ENCODE results near the gene ATP11C. TPM values are rescaled to one million over a fixed set of nuclear protein-coding genes. Genes with fewer than 3 reads are reported as not detected.
A peak's percentile ranks its signal among the peaks of the same experiment; 100 is the strongest.

ATP11C gene
- total RNA-seq, 2 experiments from 2014 or later: 15.0 to 21.6 TPM

GRCh38 chrX:139949703-139950102, 16.9 kb upstream of the ATP11C start:
- ChIA-PET CTCF (no interaction called here), POLR2A (no interaction called here)
- Mint-ChIP-seq H3K27me3 (no peaks in the 10 kb centered on the region), H3K9me3 (ENCODE audit: low read depth) (no peaks in the 10 kb centered on the region), H3K27ac (no peak overlapping the region), H3K4me3 (no peak overlapping the region), H3K36me3 (ENCODE audit: low read depth) (no peaks in the 10 kb centered on the region), H3K4me1 (no peaks in the 10 kb centered on the region)
- ATAC-seq (no peak), DNase-seq (no peak)
- intact Hi-C loops (cut with DNase I, micrococcal nuclease): no loop called here

- no peaks in the 10 kb centered on the region for H3K9me3 Mint-ChIP-seq (ENCODE audit: low read depth)
- ATAC-seq: no peak
- no peaks in the 10 kb centered on the region for H3K4me1 Mint-ChIP-seq
- no peak overlapping the region for H3K27ac Mint-ChIP-seq
- intact Hi-C loops (cut with DNase I, micrococcal nuclease): no loop called here
- no peak overlapping the region for H3K4me3 Mint-ChIP-seq
- POLR2A ChIA-PET: no interaction called here
- DNase-seq: no peak
- no peaks in the 10 kb centered on the region for H3K27me3 Mint-ChIP-seq
- H3K36me3 Mint-ChIP-seq (ENCODE audit: low read depth): no peaks in the 10 kb centered on the region
- CTCF ChIA-PET: no interaction called here
Observed at GRCh38 chrX:139945075-139945474, 12.2 kb upstream of the ATP11C start.

DNA sequence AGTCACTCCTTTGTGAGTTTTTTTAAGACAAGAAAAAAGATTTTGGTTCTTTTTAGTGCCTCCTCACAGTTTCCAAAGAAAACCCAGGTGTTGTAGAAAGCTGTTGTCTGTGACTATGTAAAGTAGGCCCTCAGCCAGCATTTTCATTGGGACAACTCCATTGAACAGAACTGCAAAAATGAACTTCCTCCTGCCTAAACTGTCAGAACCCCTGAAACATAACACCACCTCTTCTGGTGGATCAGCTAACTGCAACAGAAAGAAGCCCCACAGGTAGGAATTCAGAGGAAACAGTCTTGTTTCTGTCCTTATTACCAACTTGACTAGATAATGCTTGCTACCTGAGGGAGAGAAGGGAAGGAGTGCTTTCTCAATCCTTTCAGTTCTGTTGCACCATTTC, 3.4 kb upstream of the ATP11C start:
- ATAC-seq (no peak), DNase-seq (no peak)
- Mint-ChIP-seq H3K27ac (no peak overlapping the region), H3K36me3 (ENCODE audit: low read depth) (no peaks in the 10 kb centered on the region), H3K9me3 (ENCODE audit: low read depth) (no peaks in the 10 kb centered on the region), H3K4me1 (peaks cover 5% of the 10 kb centered on the region), H3K27me3 (no peaks in the 10 kb centered on the region), H3K4me3 (no peak overlapping the region)
- ChIA-PET POLR2A (no interaction called here), CTCF (no interaction called here)
- intact Hi-C loops (cut with DNase I, micrococcal nuclease): loop anchor here (10.0 kb wide), 2 partner anchors 171 to 201 kb away; no protein-coding TSS in a partner anchor

GRCh38 chrX:139933904-139934303, 1.1 kb upstream of the ATP11C start:
- CTCF ChIA-PET: interaction anchor here (0.7 kb wide), 1 partner anchor 457 kb away, joined by 4 read pairs; no protein-coding TSS in a partner anchor
- intact Hi-C loops (cut with DNase I, micrococcal nuclease): loop anchor here (2.0 to 10.0 kb wide), 3 partner anchors 169 to 199 kb away; no protein-coding TSS in a partner anchor
- Mint-ChIP-seq H3K9me3 (ENCODE audit: low read depth) (no peaks in the 10 kb centered on the region), H3K4me3 (peak overlapping the region; percentile 79), H3K27me3 (no peaks in the 10 kb centered on the region), H3K27ac (peak overlapping the region; percentile 93), H3K4me1 (peaks cover 22% of the 10 kb centered on the region), H3K36me3 (ENCODE audit: low read depth) (peaks cover 1% of the 10 kb centered on the region)
- no peak for DNase-seq
- POLR2A ChIA-PET: interaction anchor here (0.5 kb wide), 1 partner anchor 121 kb away, joined by 4 read pairs; no protein-coding TSS in a partner anchor
- no peak for ATAC-seq

GRCh38 chrX:139932073-139932900, 566 bp downstream of the ATP11C start:
- H3K36me3 Mint-ChIP-seq (ENCODE audit: low read depth): peaks cover 1% of the 10 kb centered on the region
- ChIA-PET CTCF (no interaction called here), POLR2A (interaction anchor here (1.0 to 1.2 kb wide), 2 partner anchors 23 to 193 kb away, joined by 3 to 4 read pairs; no protein-coding TSS in a partner anchor)
- H3K9me3 Mint-ChIP-seq (ENCODE audit: low read depth): no peaks in the 10 kb centered on the region
- peaks cover 22% of the 10 kb centered on the region for H3K4me1 Mint-ChIP-seq
- DNase-seq (peak; percentile 58), ATAC-seq (peak; percentile 34)
- intact Hi-C loops (cut with DNase I, micrococcal nuclease): loop anchor here (2.0 to 10.0 kb wide), 3 partner anchors 167 to 197 kb away; no protein-coding TSS in a partner anchor
- no peaks in the 10 kb centered on the region for H3K27me3 Mint-ChIP-seq
- peak overlapping the region; percentile 93 for H3K27ac Mint-ChIP-seq
- H3K4me3 Mint-ChIP-seq: peak overlapping the region; percentile 79

- intact Hi-C loops (cut with DNase I, micrococcal nuclease): loop anchor here (2.0 to 10.0 kb wide), 3 partner anchors 167 to 197 kb away; no protein-coding TSS in a partner anchor
- Mint-ChIP-seq H3K36me3 (ENCODE audit: low read depth) (peaks cover 1% of the 10 kb centered on the region), H3K27me3 (no peaks in the 10 kb centered on the region), H3K4me1 (peaks cover 25% of the 10 kb centered on the region), H3K4me3 (peak overlapping the region; percentile 79), H3K27ac (peak overlapping the region; percentile 25), H3K9me3 (ENCODE audit: low read depth) (no peaks in the 10 kb centered on the region)
- ChIA-PET CTCF (no interaction called here), POLR2A (interaction anchor here (1.2 kb wide), 1 partner anchor 193 kb away, joined by 4 read pairs; no protein-coding TSS in a partner anchor)
- DNase-seq (no peak), ATAC-seq (no peak)
Observed at GRCh38 chrX:139931646-139932072, 1.2 kb downstream of the ATP11C start.

DNA sequence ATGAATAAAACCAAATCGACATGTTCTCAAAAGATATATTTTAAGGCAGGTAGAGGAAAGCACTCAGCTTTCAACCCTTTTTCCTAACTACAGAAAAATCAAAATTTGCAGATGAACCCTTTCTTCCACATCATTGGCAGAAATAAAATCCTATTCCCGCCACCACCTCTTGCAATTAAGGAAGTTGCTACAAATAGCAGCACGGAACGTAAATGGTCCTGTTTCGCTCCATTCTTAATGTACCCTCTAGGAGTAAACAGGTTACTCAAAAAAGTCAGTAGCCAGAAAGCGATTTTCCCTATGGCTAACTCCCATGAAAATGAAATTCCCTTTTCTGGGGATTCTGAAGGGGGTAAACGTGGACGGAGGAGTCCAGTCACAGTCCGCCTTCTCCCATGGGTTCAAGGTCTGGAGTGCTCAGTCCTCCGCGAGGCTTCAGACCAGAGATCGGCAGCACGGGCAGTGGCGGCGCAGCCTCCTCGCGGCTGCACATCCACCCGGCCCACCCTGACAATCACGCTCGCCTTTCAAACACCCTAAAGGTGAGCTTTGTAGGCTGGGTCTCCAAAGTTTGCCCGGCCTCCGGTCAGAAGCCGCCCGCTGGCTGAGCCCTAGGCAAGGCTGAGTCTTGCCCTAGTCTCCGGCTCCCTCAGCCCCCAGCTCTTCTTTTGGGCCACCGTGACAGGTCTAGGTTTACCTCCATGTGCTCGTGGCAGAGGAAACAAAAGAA, 1.8 kb downstream of the ATP11C start:
- ATAC-seq (no peak), DNase-seq (peak; percentile 37)
- Mint-ChIP-seq H3K9me3 (ENCODE audit: low read depth) (no peaks in the 10 kb centered on the region), H3K36me3 (ENCODE audit: low read depth) (peaks cover 1% of the 10 kb centered on the region), H3K27ac (peak overlapping the region; percentile 25), H3K4me1 (peaks cover 26% of the 10 kb centered on the region), H3K27me3 (no peaks in the 10 kb centered on the region), H3K4me3 (peak overlapping the region; percentile 79)
- ChIA-PET POLR2A (interaction anchor here (1.2 kb wide), 1 partner anchor 192 kb away, joined by 4 read pairs; no protein-coding TSS in a partner anchor), CTCF (no interaction called here)
- intact Hi-C loops (cut with DNase I, micrococcal nuclease): loop anchor here (10.0 kb wide), 2 partner anchors 166 to 196 kb away; no protein-coding TSS in a partner anchor

DNA sequence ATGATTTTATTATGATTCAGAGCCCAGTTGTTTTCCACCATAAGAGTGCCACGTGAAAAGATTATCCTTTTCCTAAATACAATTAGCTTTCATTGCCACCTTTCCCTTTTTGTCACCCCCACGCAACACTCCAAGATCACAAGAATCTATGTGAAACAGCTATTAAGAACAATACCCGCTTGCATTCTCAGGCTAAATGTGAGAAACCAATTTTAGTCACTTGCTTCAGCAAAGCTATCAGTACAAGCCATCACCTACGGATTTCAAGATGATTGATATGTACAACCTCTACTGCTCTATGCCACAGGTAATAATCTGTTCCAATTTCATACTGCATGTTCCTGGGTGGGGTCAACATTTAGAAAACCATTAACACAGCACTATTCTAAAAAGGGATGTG, 2.5 kb downstream of the ATP11C start:
- peak; percentile 9 for DNase-seq
- intact Hi-C loops (cut with DNase I, micrococcal nuclease): loop anchor here (10.0 kb wide), 2 partner anchors 166 to 196 kb away; no protein-coding TSS in a partner anchor
- H3K36me3 Mint-ChIP-seq (ENCODE audit: low read depth): peaks cover 1% of the 10 kb centered on the region
- peaks cover 32% of the 10 kb centered on the region for H3K4me1 Mint-ChIP-seq
- ChIA-PET CTCF (no interaction called here), POLR2A (no interaction called here)
- no peaks in the 10 kb centered on the region for H3K27me3 Mint-ChIP-seq
- H3K27ac Mint-ChIP-seq: no peak overlapping the region
- no peaks in the 10 kb centered on the region for H3K9me3 Mint-ChIP-seq (ENCODE audit: low read depth)
- no peak for ATAC-seq
- H3K4me3 Mint-ChIP-seq: peak overlapping the region; percentile 79

DNA sequence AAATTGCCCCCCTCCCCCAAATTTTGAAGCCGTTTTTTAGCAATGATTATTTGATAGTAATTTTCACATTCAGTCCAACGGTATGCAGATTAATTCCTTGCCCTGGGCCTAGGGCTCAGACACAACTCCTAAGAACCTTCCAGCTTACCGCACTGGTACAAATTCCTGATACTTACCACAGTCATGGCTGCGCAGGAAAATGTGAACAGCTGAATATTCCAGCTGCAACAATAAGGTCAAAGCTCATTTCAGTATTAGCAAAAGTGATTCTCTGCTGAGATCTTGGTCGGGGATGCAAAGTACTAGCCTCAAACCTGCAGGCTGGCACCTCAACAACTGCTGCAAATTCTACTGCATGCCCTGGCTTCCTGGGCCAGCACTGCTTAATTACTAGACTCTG, 3.0 kb downstream of the ATP11C start:
- peaks cover 1% of the 10 kb centered on the region for H3K36me3 Mint-ChIP-seq (ENCODE audit: low read depth)
- DNase-seq: no peak
- H3K9me3 Mint-ChIP-seq (ENCODE audit: low read depth): no peaks in the 10 kb centered on the region
- CTCF ChIA-PET: interaction anchor here (0.6 to 0.9 kb wide), 2 partner anchors 9 to 46 kb away, joined by 3 read pairs; no protein-coding TSS in a partner anchor
- intact Hi-C loops (cut with DNase I, micrococcal nuclease): loop anchor here (10.0 kb wide), 2 partner anchors 165 to 195 kb away; no protein-coding TSS in a partner anchor
- no peaks in the 10 kb centered on the region for H3K27me3 Mint-ChIP-seq
- H3K27ac Mint-ChIP-seq: no peak overlapping the region
- H3K4me3 Mint-ChIP-seq: peak overlapping the region; percentile 79
- POLR2A ChIA-PET: no interaction called here
- H3K4me1 Mint-ChIP-seq: peaks cover 34% of the 10 kb centered on the region
- ATAC-seq: no peak

- intact Hi-C loops (cut with DNase I, micrococcal nuclease): no loop called here
- Mint-ChIP-seq H3K27ac (no peak overlapping the region), H3K9me3 (ENCODE audit: low read depth) (no peaks in the 10 kb centered on the region), H3K27me3 (no peaks in the 10 kb centered on the region), H3K4me1 (peaks cover 49% of the 10 kb centered on the region), H3K36me3 (ENCODE audit: low read depth) (peaks cover 5% of the 10 kb centered on the region), H3K4me3 (no peak overlapping the region)
- ChIA-PET CTCF (no interaction called here), POLR2A (interaction anchor here (1.0 kb wide), 1 partner anchor 8 kb away, joined by 3 read pairs; the partner anchor contains the start of gene ATP11C)
- DNase-seq (no peak), ATAC-seq (no peak)
Observed at GRCh38 chrX:139924696-139925095, 8.2 kb downstream of the ATP11C start.

DNA sequence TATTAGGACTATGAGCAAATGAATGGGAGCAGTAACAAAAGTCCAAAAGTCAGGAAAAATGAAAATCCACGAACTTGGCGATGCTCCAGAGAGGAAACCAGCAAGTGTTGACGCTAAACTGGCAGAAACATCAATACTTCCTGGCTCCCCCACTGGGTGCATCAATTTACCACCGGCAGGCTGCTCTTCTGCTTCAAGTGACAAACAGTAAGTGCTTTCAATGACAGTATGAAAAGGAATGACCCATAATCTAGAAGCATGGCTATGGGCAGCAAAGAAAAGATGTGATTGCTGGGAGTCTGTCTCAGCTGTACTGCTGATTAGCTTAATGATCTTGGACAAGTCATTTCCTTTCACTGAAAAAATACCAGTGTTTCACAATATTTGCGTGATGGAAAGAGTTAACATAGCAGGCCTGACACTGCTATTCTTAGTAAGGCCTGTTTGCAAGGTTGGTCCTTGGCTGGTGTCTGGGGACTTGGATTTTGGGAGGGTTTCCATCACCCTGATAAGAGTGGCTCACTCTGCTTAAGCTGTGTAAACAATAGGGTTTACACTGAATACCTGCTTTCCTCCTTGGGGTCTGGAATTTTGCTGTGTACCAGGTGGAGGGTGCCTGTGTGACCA, 8.7 kb downstream of the ATP11C start:
- peak; percentile 8 for DNase-seq
- Mint-ChIP-seq H3K27me3 (no peaks in the 10 kb centered on the region), H3K9me3 (ENCODE audit: low read depth) (no peaks in the 10 kb centered on the region), H3K27ac (no peak overlapping the region), H3K4me3 (no peak overlapping the region), H3K4me1 (peaks cover 45% of the 10 kb centered on the region), H3K36me3 (ENCODE audit: low read depth) (peaks cover 5% of the 10 kb centered on the region)
- POLR2A ChIA-PET: interaction anchor here (0.7 to 1.0 kb wide), 2 partner anchors 9 to 11 kb away, joined by 3 read pairs; partner anchors contain the start of gene ATP11C
- CTCF ChIA-PET: no interaction called here
- intact Hi-C loops (cut with DNase I, micrococcal nuclease): no loop called here
- ATAC-seq: peak; percentile 68

Data from activated CD4-positive, alpha-beta T cell treated with anti-CD3 and anti-CD28 coated beads for 36 hours (primary cell).